GM19193 (cell line): ENCODE results near the gene NEUROD6.

Experiments
- POLR2A ChIP-seq: IDR thresholded peaks from 4 replicates; pipeline ENCODE4 v1.6.1; 2011; ENCODE audit not compliant: insufficient read depth, insufficient read length; ENCODE audit errors: extremely low read depth

Gene NEUROD6

DNA sequence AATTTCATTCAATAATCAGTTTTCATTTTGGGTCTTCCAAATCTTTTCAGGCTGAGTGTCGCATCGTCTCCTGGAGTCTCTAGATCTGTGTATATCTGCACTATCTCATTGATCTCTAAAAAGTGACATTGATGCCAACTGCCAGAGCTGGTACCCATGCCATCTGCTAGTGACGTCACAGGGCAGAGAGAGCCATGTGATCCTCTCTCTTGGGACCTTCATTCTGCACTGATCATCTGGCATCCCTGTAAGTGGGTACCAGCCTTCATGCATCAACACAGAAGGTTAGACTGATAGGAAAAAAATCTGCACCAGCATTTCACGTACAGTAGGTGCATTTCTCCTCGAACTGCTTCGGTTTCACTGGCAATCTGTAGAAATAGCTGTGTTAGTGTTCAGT lies at the start of gene NEUROD6:
Gene NEUROD6 (minus strand): TSS at position 124 of the 400 bp plus-strand sequence. CDS start 1,458 bp downstream, outside the sequence.
- no peak for TF ChIP-seq POLR2A

DNA sequence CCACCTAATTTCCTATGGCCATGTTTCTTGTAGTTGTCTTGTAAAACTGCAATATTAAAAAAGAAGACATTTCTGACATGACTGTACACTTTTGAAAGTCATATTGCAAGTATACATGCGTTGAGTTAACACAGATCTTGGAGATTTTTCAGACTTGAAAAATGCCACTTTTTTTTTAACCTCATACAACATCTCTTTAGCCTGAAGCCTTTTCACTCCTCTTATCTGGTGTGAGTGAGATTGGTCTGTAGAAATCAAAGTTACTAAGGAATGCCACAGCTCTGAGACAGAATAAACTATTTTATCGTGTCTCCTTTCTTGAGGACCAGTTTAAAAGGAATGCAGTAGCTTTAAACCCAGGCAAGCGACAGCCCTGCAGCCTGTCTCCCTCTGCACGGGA lies 43.9 kb upstream of the NEUROD6 start:
- no peak for TF ChIP-seq POLR2A

DNA sequence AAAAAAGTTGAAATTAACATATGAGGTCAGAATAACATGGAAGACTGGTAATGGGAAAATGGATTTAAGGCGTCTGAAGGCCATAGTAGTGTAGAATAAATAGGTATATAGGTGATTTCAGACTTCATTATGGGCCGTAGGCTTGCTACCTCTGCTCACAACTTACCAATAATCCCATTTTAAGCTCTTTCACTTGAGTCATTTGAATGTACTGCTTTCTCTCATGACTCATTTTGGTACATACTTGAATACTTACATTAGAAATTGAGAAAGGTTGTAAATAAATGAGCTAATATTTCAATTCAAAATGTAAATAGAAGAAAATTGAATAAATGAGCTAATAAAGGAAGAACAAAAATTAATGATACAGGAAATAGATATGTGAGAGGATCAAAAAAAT lies 42.2 kb upstream of the NEUROD6 start:
- no peak for TF ChIP-seq POLR2A

DNA sequence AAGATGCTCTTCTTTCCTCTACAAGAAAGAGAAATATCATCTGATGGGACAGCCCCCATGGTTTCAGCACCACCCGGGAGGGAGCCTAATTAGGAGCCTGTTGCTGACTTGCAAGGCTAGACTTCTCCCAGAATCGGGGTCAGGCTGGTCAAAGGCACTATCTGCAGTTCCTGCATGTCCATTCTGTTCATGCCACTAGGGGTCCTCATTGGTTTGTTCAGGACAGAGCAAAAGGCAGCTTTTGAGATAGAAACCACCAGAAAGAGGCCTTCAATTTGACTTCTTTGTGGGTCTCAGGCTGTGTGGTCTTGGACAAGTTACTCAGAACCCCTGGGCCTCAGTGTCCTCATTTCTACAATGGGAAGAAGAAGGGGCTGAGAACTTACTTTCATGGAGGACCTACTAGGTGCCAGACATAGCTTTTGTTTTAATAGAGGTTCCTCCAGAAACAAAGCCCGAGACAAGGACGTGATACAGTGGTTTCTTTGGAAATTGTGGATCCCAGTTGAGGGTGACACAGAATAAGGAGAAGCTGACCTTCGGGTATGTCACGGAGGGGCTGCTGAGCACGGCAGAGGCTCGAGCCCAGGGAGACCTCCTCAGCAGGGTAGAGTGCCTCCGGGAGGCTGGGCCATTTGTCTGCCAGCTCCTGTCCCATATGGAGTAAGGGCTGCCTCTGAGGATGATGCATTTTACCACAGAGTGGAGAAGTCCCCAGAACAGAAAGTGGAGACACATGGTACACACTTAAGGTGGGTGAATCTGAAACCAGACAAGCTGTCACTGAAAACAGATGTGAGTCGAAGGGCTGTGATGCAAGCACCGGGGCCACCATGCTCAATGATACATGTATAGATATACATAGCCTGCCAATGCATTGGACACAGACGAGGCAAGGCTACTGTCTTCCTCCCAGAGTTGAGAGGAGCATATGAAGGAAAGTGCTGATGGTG lies 33.1 kb upstream of the NEUROD6 start:
- TF ChIP-seq POLR2A, result no peak

DNA sequence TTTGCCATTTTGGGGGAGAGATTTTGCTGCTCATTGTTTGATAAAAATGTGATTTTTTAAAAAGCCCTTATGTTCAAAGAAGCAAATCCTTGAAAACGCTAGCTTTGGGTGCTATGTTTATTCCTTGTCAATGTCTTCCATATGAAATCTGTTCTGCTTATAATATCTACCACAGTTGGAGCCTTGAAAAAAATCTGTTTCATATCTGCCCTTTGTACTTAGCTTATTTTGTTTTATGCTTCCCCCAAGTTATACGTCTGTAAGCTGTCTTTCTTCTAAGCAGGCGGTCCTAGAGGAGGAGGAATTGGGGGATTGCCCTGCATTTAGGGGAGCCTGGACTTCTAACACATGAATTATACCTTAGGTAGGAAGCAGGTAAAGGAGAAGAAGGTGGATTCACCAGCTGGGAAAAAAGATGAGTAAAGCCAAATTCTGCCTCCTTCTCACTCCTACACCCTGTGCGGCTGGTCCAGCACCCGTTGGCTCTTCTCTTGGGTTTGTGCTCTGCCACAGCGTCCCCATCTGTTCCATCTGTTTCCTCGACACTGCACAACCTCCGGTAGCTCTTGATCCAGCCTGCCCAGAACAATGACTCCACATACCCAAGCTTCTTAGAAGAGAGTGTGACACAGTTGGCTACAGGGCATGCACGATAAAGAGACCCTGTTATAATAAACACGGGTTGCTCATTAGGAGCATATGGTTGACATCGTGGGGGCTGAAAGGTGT lies 31.9 kb upstream of the NEUROD6 start:
- no peak for TF ChIP-seq POLR2A

DNA sequence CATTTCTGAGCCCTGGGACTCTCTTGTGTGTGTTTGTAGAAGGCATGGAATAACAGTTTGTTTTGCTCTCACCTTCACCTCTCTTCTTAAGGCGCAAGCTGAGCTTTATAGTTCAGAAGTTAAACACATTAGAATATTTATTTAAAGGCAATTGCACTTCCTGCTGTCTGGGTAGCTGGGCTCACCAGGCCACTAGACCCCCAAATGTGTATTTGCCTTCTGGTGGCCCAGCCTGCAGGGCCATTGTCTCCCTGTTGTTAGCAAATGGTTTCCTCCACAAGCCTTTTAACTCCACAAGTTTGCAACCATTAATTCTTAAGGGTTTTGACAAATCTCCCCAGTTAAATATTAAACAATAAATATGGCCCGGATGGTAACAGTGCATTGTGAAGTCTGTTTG lies 31.1 kb upstream of the NEUROD6 start:
- no peak for TF ChIP-seq POLR2A

DNA sequence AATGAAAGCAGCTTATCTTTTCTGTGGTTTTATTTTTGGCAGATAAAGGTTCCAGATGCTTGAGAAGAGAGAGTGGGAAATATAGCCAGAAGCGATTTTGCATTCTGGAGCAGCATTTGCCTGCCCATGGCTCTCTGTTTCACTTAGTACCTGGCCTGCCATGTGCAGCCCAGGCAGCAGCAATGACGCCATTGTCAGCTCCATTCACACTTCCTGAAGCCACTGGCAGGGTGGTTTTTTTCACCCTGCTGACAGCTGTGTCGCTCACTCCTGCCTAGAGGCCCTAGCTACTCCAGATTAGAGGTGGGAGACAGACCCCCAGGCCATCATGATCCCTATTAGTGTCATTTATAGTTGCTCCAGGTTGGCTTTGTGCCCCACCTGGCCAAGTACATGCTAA lies 30.1 kb upstream of the NEUROD6 start:
- TF ChIP-seq POLR2A, result no peak

DNA sequence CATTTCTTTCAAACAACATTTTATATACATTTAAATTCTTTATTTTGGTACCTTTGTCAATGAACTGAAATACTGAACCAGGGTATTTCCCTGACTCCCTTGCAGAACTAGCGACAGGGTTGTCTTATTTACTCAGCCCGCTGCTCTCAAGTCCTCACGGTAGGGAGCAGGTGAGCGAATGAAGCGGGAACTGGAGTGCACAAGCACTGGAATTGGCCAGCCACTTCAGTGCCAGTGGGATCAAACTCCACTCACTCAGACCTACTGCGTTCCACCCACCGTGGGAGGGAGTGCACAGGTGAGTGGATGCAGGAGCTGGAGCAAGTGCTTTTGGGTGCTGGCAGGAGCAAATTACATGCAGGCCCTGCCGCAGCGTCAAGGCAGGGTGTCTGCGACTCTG lies 28.1 kb upstream of the NEUROD6 start:
- no peak for TF ChIP-seq POLR2A

DNA sequence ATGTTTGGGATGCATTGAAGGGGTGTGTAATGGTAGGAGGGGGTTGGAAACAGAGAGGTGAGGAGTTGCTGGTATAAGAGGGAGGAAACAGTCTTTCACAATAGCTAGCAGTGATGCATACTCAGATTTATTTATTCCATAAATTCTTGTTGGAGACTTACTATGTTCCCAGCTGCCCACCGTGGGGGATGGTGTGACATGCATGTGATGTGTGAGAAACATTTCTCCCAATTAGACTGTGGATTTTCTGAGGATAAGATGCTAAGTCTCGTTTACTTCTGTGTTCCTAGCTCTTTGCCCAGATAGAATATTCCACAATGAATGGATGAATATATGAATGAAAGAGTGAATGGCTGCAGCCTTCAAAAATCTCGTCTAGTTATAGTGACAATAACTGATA lies 23.0 kb upstream of the NEUROD6 start:
- no peak for TF ChIP-seq POLR2A

DNA sequence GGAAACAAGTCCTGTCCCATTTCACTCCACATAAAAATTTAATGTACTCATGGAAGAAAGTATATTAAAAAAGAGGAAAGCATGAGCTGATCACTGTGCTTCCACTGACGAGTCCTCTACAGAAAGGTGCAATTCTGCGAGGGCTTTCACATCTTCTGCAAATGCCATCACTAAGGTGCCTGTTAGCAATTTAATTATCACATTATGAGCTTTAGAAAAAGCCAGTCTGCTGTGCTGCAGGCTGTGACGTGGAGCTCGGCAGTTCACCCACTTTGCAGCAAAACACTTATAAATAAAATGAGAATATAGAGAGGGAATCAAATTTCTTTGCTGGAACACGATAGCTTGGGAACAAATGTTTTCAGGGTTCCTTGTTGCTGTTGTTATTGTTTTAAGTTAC lies 22.5 kb upstream of the NEUROD6 start:
- no peak for TF ChIP-seq POLR2A

DNA sequence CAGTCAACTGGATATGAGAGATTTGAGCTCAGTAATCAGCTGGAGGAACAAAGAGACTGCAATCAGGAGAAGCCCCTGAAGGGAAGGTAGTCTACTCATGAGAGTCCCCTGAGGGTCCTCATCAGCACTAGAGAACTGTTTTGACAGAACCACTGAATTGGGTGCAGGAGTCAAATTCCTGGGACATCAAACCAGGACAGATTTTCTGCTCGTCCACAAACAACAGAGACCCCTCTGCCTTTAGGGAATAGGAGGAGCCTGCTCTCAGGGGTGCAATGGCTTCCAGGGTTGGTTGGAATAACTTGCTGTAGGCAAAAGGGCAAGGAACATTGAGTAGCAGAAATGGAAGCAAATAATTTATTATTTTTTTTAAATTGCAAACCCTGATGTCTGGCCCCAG lies 21.9 kb upstream of the NEUROD6 start:
- no peak for TF ChIP-seq POLR2A

DNA sequence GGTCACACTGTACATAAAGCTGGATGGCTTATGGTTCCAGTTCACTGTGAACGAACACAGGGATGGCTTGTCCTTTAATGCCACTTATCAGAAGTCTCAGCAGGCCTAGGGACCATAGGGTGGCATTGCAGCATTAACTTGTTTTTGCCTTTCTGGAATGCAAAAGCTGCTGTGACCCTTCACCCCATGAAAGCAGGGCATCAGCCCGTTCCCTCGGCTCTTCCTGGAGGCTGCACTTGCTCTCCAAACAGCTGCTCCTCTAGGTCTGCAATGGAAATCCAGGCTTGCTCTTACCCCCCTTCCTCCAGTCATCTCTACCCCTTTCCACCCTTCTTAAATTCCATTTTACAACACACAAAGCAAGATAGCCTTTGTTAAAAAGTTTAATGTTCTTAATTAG lies 17.9 kb upstream of the NEUROD6 start:
- TF ChIP-seq POLR2A, result no peak

DNA sequence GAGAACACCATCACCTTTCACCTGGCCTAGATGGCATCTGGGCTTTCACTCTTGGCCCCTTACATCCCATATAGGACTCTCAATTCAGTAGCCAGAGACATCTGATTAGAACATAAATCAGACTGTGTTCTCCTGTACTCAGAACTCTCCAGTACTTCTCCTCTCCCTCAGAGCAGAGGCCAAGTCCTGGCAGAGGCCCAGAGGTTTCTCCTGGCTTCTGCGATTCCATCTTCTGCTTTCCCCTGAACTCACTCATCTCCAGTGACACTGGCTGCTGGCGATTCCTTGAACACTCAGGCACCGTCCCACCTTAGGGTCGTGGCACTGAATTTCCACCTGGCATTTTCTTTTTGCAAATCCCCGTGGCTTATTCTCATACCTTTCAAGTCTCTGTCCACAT lies 4.9 kb upstream of the NEUROD6 start:
- no peak for TF ChIP-seq POLR2A

DNA sequence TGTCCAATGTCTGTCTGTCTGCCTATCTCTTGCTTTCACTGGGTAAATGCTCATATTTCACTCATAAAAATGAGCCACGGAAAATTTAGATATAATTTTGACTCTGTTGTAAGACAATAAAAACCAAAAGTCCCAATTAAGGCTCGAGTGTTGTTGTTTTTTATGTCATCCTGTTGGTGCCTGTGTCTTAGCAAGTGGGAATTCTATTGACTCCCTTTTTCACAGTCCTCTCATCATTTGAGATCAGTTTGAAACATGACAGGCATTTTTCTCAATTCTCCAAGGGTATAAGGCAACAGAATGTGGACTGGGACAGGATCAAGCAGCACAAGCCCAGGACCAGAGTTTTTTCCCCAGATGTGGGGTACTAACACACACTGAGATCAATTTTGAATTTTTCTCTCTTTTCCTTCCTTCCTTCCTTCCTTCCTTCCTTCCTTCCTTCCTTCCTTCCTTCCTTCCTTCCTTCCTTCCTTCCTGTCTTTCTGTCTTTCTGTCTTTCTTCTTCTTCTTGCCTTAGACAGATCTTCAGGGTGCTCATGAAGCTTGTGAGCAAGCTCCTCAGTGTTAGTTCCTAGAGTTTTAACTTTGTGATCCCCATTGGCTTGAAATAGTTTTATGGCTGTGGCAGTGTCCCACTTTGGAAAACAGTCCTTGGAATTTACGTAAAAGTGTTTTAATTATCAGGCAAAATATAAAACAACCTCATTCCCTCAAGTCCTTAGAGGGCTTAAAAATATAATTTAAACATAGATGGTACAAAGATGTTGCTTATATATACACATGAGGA lies 3.2 kb upstream of the NEUROD6 start:
- no peak for TF ChIP-seq POLR2A

DNA sequence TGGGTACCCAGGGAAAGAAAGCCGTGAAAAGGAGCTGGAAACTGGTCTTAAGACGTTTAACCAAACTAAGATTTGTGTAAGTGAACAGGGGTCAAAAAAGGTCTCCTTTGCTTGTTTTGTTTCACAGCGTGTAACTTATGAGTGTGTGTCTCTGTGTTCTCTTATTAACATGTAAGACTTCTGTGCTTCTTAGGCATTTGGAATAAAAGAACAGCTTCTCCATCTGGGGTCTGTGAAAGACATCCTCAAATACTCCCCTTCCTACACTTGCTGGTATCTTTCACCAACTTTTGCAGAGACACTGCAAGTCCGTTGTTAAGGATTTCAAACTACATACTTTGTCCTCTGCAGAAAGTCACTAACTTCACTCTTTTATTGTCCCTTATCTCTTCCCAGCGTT lies 615 bp upstream of the NEUROD6 start:
- no peak for TF ChIP-seq POLR2A
